Measurements from ENCODE around the gene GYS2. TPM values are rescaled to one million over a fixed set of nuclear protein-coding genes. Genes with fewer than 3 reads are reported as not detected.

Gene GYS2
- not detected in 3 replicates for total RNA-seq

DNA sequence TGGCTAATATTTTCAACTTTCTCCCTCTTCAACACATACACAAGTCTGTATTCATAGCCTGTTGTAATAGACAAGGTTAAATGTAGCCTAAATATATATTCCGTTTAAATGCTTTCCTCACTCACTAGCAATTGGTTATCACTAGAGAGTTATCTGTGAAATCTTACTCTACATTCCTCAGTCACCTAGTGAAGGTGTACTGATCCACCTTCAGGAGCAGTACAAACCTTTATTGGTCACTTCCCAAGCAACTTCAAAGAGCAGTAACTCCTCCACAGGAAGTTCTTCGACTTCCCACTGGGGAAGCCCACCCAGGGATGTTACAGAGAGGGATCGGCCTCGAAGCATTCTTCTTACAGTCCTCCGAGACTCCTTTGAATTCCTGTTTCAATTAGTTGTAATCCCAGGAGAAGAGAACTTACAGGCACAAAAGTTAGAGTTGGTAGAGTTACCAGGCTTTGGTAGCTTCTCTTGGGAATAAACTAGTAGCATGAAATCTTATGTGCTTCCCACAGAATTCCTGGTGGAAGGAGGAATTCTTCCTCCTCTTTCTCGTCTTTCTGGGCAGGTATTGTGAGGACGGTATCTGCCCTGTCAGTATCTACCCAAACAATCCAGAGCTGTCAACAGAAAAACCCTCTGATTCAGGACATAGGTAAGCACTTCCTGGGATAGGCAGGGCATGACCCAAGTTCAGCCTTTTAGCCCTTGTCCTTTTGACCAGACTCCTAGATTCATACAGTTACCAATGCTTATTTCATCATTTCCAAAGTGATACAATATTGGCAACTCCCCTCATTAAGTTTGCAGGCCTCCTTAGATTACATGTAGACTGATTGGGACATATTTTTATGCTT, at the start of gene GYS2:
TSS of gene GYS2 (minus strand) at position 603 of the 857 bp plus-strand sequence. CDS start at position 348, 255 bp downstream.
- no peak for DNase-seq (ENCODE audit: low spot score in 2 of 2, unreplicated experiment in 2 of 2)
- H3K4me3 Mint-ChIP-seq = no peak within 1 kb of the TSS
- H3K36me3 Mint-ChIP-seq = no peaks in the 10 kb centered on the region
- peaks cover 29% of the 10 kb centered on the region for H3K27me3 Mint-ChIP-seq (ENCODE audit: low read depth)
- H3K27ac Mint-ChIP-seq = no peak within 1 kb of the TSS
- TF ChIP-seq, protein P1, sequence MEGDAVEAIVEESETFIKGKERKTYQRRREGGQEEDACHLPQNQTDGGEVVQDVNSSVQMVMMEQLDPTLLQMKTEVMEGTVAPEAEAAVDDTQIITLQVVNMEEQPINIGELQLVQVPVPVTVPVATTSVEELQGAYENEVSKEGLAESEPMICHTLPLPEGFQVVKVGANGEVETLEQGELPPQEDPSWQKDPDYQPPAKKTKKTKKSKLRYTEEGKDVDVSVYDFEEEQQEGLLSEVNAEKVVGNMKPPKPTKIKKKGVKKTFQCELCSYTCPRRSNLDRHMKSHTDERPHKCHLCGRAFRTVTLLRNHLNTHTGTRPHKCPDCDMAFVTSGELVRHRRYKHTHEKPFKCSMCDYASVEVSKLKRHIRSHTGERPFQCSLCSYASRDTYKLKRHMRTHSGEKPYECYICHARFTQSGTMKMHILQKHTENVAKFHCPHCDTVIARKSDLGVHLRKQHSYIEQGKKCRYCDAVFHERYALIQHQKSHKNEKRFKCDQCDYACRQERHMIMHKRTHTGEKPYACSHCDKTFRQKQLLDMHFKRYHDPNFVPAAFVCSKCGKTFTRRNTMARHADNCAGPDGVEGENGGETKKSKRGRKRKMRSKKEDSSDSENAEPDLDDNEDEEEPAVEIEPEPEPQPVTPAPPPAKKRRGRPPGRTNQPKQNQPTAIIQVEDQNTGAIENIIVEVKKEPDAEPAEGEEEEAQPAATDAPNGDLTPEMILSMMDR (IDR thresholded peaks at IDR 0.05; ENCODE audit: unreplicated experiment) = no peak
- no peaks in the 10 kb centered on the region for H3K4me1 Mint-ChIP-seq
- no peaks in the 10 kb centered on the region for H3K9me3 Mint-ChIP-seq

DNA sequence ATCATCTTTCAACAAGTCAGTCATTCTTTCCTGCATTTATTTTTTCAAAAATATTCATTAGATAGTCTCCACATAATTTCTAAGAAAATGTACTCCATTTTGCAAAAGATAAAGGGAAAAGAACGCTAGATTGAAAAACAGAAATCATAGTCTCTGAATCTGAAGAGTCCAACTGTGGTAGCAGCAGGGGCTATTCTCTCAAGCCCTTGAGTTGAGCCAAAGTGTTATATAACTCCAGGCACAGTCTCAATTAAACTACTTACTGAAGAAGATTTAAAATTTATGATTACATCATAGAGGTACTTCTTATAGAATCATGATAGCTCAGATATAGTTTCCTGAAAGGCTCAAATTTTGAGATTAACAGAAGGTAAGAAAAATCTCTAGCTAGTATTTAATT, 47.2 kb upstream of the GYS2 start:
- peaks cover 33% of the 10 kb centered on the region for H3K36me3 Mint-ChIP-seq
- no peak for DNase-seq (ENCODE audit: low spot score in 2 of 2, unreplicated experiment in 2 of 2)
- no peak overlapping the region for H3K27ac Mint-ChIP-seq
- TF ChIP-seq, protein P1 (IDR thresholded peaks at IDR 0.05; ENCODE audit: unreplicated experiment) = no peak
- no peaks in the 10 kb centered on the region for H3K9me3 Mint-ChIP-seq
- no peaks in the 10 kb centered on the region for H3K27me3 Mint-ChIP-seq (ENCODE audit: low read depth)
- H3K4me3 Mint-ChIP-seq = no peak overlapping the region
- peaks cover 27% of the 10 kb centered on the region for H3K4me1 Mint-ChIP-seq

DNA sequence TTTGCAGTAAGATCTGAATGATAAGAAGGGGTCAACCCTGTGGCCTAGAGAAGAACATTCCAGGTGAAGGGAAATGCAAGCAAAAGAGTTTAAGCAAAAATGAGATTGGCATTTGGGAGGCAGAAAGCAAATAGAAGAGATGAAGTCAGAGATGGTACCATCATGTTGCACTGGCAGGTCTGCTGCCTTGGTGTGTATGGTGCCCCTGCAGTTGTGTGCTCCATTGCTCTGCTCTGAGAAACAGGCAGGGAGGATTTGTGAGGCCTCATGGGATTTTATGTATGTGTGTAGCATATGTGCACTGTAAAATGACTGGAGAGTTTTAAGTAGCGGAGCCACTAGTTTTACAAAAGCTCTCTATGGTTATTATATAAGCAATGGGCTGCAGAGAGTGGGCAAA, 46.4 kb upstream of the GYS2 start:
- H3K27me3 Mint-ChIP-seq (ENCODE audit: low read depth) = no peaks in the 10 kb centered on the region
- no peaks in the 10 kb centered on the region for H3K9me3 Mint-ChIP-seq
- H3K4me1 Mint-ChIP-seq = peaks cover 21% of the 10 kb centered on the region
- peaks cover 36% of the 10 kb centered on the region for H3K36me3 Mint-ChIP-seq
- no peak overlapping the region for H3K4me3 Mint-ChIP-seq
- H3K27ac Mint-ChIP-seq = no peak overlapping the region
- TF ChIP-seq, protein P1 (IDR thresholded peaks at IDR 0.05; ENCODE audit: unreplicated experiment) = no peak
- DNase-seq (ENCODE audit: low spot score in 2 of 2, unreplicated experiment in 2 of 2) = no peak

DNA sequence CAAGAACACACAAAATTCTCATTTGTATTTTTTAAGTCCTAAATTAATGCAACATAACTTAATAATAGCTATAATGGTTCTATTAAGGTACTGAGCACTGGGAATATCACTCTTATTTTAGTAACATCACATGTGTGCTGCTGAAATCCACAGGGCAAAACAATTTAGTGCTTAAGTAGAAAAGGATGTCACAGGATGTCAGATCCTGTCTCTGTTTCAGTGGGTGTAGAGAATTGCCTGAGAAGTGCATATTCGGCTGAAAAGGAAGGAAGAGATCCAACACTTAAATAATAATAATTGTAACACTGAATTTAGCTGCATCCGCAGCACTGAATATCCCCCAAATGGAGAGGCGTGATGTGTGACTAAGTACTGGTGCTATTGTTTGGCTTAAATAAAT, 44.4 kb upstream of the GYS2 start:
- no peaks in the 10 kb centered on the region for H3K27me3 Mint-ChIP-seq (ENCODE audit: low read depth)
- TF ChIP-seq, protein P1 (IDR thresholded peaks at IDR 0.05; ENCODE audit: unreplicated experiment) = no peak
- no peaks in the 10 kb centered on the region for H3K9me3 Mint-ChIP-seq
- H3K27ac Mint-ChIP-seq = no peak overlapping the region
- DNase-seq (ENCODE audit: low spot score in 2 of 2, unreplicated experiment in 2 of 2) = no peak
- H3K4me3 Mint-ChIP-seq = no peak overlapping the region
- H3K36me3 Mint-ChIP-seq = peaks cover 48% of the 10 kb centered on the region
- H3K4me1 Mint-ChIP-seq = peaks cover 11% of the 10 kb centered on the region

DNA sequence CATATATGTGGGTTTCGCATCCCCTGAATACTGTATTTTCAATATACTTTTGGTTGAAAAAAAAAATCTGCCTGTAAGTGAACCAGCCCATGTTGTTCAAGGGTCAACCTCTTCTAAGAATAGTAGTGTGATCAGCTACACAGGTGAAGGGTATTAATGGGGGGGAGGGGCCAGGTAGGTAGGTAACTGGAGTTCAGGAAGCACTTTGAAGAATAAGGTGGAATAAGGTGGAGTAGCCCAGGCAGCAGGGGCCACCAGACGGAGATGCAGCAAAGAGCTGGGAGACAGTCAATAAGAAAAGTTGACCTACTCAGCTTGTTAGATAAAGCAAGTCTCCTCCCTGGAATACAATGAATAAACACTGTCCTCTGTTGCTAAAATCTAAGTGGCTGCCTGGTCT, 43.7 kb upstream of the GYS2 start:
- no peak for DNase-seq (ENCODE audit: low spot score in 2 of 2, unreplicated experiment in 2 of 2)
- H3K36me3 Mint-ChIP-seq = peaks cover 49% of the 10 kb centered on the region
- no peaks in the 10 kb centered on the region for H3K9me3 Mint-ChIP-seq
- TF ChIP-seq, protein P1 (IDR thresholded peaks at IDR 0.05; ENCODE audit: unreplicated experiment) = no peak
- H3K4me1 Mint-ChIP-seq = peaks cover 11% of the 10 kb centered on the region
- H3K4me3 Mint-ChIP-seq = no peak overlapping the region
- no peak overlapping the region for H3K27ac Mint-ChIP-seq
- no peaks in the 10 kb centered on the region for H3K27me3 Mint-ChIP-seq (ENCODE audit: low read depth)

All from mesothelial cell of epicardium (in vitro differentiated cells).